Karpas-422 (cell line): ENCODE results near the gene RGL1. TPM values are rescaled to one million over a fixed set of nuclear protein-coding genes. Genes with fewer than 3 reads are reported as not detected.

Source experiments
- DNase-seq: peaks from one replicate; pipeline ENCODE4 v3.0.0-alpha.2; 2015
- H2AFZ ChIP-seq: fragments of 200-600 bp; sonication (generic); 2 replicates; pipeline ENCODE4 v1.6.1; 2014; ENCODE audit warnings: antibody characterized with exemption, low read length, mixed read lengths
- H3K27ac ChIP-seq: fragments of 200-600 bp; sonication (generic); 2 replicates; pipeline ENCODE4 v1.5.1; 2014; ENCODE audit warnings: mild to moderate bottlenecking, low read length, moderate library complexity
- H3K27me3 ChIP-seq: fragments of 200-600 bp; sonication (generic); 2 replicates; pipeline ENCODE4 v1.6.1; 2014; ENCODE audit warnings: low read length, mixed read lengths
- H3K36me3 ChIP-seq: fragments of 200-600 bp; sonication (generic); 2 replicates; pipeline ENCODE4 v1.6.1; 2014; ENCODE audit warnings: low read length, mixed read lengths; ENCODE audit not compliant: insufficient read depth
- H3K4me1 ChIP-seq: fragments of 200-600 bp; sonication (generic); 2 replicates; pipeline ENCODE4 v1.6.1; 2014; ENCODE audit warnings: mild to moderate bottlenecking, low read length, mixed read lengths
- H3K4me2 ChIP-seq: fragments of 200-600 bp; sonication (generic); 2 replicates; pipeline ENCODE4 v1.6.1; 2014; ENCODE audit warnings: low read length, low read depth, mild to moderate bottlenecking; ENCODE audit not compliant: poor library complexity, severe bottlenecking
- H3K4me3 ChIP-seq: fragments of 200-600 bp; sonication (generic); 2 replicates; pipeline ENCODE4 v1.5.1; 2014; ENCODE audit warnings: mild to moderate bottlenecking, antibody characterized with exemption, low read length, mixed read lengths
- H3K79me2 ChIP-seq: fragments of 200-600 bp; sonication (generic); 2 replicates; pipeline ENCODE4 v1.6.1; 2014; ENCODE audit warnings: mild to moderate bottlenecking, low read length, mixed read lengths
- H3K9ac ChIP-seq: fragments of 200-600 bp; sonication (generic); 2 replicates; pipeline ENCODE4 v1.6.0; 2014; ENCODE audit warnings: low read length
- H3K9me2 ChIP-seq: fragments of 200-600 bp; sonication (generic), shearing (Covaris generic); replicated peaks from 2 replicates; pipeline ENCODE4 v1.6.0; 2014; ENCODE audit warnings: mild to moderate bottlenecking, low read length, moderate library complexity; ENCODE audit not compliant: insufficient read depth
- H3K9me3 ChIP-seq: fragments of 300-700, 200-600 bp; sonication (generic); 2 replicates; pipeline ENCODE4 v1.6.1; 2014; ENCODE audit warnings: low read length, mixed read lengths
- H4K20me1 ChIP-seq: fragments of 200-600 bp; sonication (generic); 2 replicates; pipeline ENCODE4 v1.6.1; 2014; ENCODE audit warnings: mild to moderate bottlenecking, antibody characterized with exemption, low read length, low read depth; ENCODE audit not compliant: insufficient read depth
- total RNA-seq: library from RNA; depleted of rRNA; stranded (reverse); fragments of >200 nt; shearing (Covaris generic); gene quantifications from 2 replicates; pipeline ENCODE4 v1.2.3, GENCODE V29; 2014; ENCODE audit warnings: low replicate concordance

Gene RGL1
- total RNA-seq, 1 experiment from 2014 or later: 1.0 TPM

GRCh38 chr1:183869230-183869629 lies 64.3 kb downstream of the RGL1 start:
- no peaks in the 10 kb centered on the region for H3K36me3 ChIP-seq
- no peaks in the 10 kb centered on the region for H3K4me1 ChIP-seq
- H3K4me3 ChIP-seq: no peak overlapping the region
- no peak overlapping the region for H3K4me2 ChIP-seq
- H3K27me3 ChIP-seq: no peaks in the 10 kb centered on the region
- no peak for DNase-seq
- no peaks in the 10 kb centered on the region for H4K20me1 ChIP-seq
- H3K79me2 ChIP-seq: no peaks in the 10 kb centered on the region
- no peaks in the 10 kb centered on the region for H3K9me3 ChIP-seq
- H3K9ac ChIP-seq: no peak overlapping the region
- no peaks in the 10 kb centered on the region for H3K9me2 ChIP-seq
- no peak overlapping the region for H3K27ac ChIP-seq
- no peak overlapping the region for H2AFZ ChIP-seq

- no peak for DNase-seq
- Histone ChIP-seq H3K4me2 (no peak overlapping the region), H3K36me3 (no peaks in the 10 kb centered on the region)
These were observed 64.7 kb downstream of the RGL1 start for GRCh38 chr1:183869664-183870063.

GRCh38 chr1:183870351-183871077 lies 65.6 kb downstream of the RGL1 start:
- H3K4me3 ChIP-seq: no peak overlapping the region
- no peak overlapping the region for H2AFZ ChIP-seq
- DNase-seq: no peak
- H3K36me3 ChIP-seq: no peaks in the 10 kb centered on the region
- H3K79me2 ChIP-seq: no peaks in the 10 kb centered on the region
- H3K27me3 ChIP-seq: no peaks in the 10 kb centered on the region
- H3K4me1 ChIP-seq: no peaks in the 10 kb centered on the region
- H3K9me2 ChIP-seq: no peaks in the 10 kb centered on the region
- no peak overlapping the region for H3K9ac ChIP-seq
- H4K20me1 ChIP-seq: no peaks in the 10 kb centered on the region
- no peak overlapping the region for H3K27ac ChIP-seq
- no peaks in the 10 kb centered on the region for H3K9me3 ChIP-seq
- H3K4me2 ChIP-seq: no peak overlapping the region

More at GRCh38 chr1:183869664-183870063, 64.7 kb downstream of the RGL1 start:
- no peaks in the 10 kb centered on the region for H3K27me3 ChIP-seq
- no peak overlapping the region for H3K9ac ChIP-seq
- H3K9me2 ChIP-seq: no peaks in the 10 kb centered on the region
- no peaks in the 10 kb centered on the region for H3K79me2 ChIP-seq
- H3K27ac ChIP-seq: no peak overlapping the region
- no peak overlapping the region for H3K4me3 ChIP-seq
- no peak overlapping the region for H2AFZ ChIP-seq
- no peaks in the 10 kb centered on the region for H3K4me1 ChIP-seq
- H4K20me1 ChIP-seq: no peaks in the 10 kb centered on the region
- no peaks in the 10 kb centered on the region for H3K9me3 ChIP-seq

GRCh38 chr1:183871142-183871541 lies 66.2 kb downstream of the RGL1 start:
- H3K27me3 ChIP-seq: no peaks in the 10 kb centered on the region
- no peaks in the 10 kb centered on the region for H3K9me2 ChIP-seq
- no peak overlapping the region for H3K9ac ChIP-seq
- H3K4me2 ChIP-seq: no peak overlapping the region
- no peak overlapping the region for H3K27ac ChIP-seq
- H3K9me3 ChIP-seq: no peaks in the 10 kb centered on the region
- no peaks in the 10 kb centered on the region for H3K79me2 ChIP-seq
- H4K20me1 ChIP-seq: no peaks in the 10 kb centered on the region
- no peaks in the 10 kb centered on the region for H3K4me1 ChIP-seq
- no peak overlapping the region for H2AFZ ChIP-seq
- DNase-seq: no peak
- no peaks in the 10 kb centered on the region for H3K36me3 ChIP-seq
- H3K4me3 ChIP-seq: no peak overlapping the region

GRCh38 chr1:183871601-183872000 lies 66.7 kb downstream of the RGL1 start:
- no peak overlapping the region for H2AFZ ChIP-seq
- H3K27ac ChIP-seq: no peak overlapping the region
- no peaks in the 10 kb centered on the region for H3K9me3 ChIP-seq
- no peak for DNase-seq
- H3K4me1 ChIP-seq: no peaks in the 10 kb centered on the region
- no peaks in the 10 kb centered on the region for H3K27me3 ChIP-seq
- no peaks in the 10 kb centered on the region for H3K36me3 ChIP-seq
- no peaks in the 10 kb centered on the region for H3K79me2 ChIP-seq
- no peak overlapping the region for H3K4me3 ChIP-seq
- H3K9me2 ChIP-seq: no peaks in the 10 kb centered on the region
- H3K9ac ChIP-seq: no peak overlapping the region
- H3K4me2 ChIP-seq: no peak overlapping the region
- no peaks in the 10 kb centered on the region for H4K20me1 ChIP-seq

GRCh38 chr1:183872403-183872802 lies 67.5 kb downstream of the RGL1 start:
- H3K9ac ChIP-seq: no peak overlapping the region
- no peak overlapping the region for H3K4me2 ChIP-seq
- H3K79me2 ChIP-seq: no peaks in the 10 kb centered on the region
- no peak for DNase-seq
- no peak overlapping the region for H2AFZ ChIP-seq
- H3K36me3 ChIP-seq: no peaks in the 10 kb centered on the region
- H3K9me2 ChIP-seq: no peaks in the 10 kb centered on the region
- no peaks in the 10 kb centered on the region for H3K9me3 ChIP-seq
- H3K27me3 ChIP-seq: no peaks in the 10 kb centered on the region
- no peaks in the 10 kb centered on the region for H4K20me1 ChIP-seq
- H3K27ac ChIP-seq: no peak overlapping the region
- H3K4me3 ChIP-seq: no peak overlapping the region
- no peaks in the 10 kb centered on the region for H3K4me1 ChIP-seq

- no peak for DNase-seq
- no peak overlapping the region for H2AFZ ChIP-seq
- H3K4me3 ChIP-seq: no peak overlapping the region
- H3K4me2 ChIP-seq: no peak overlapping the region
- H4K20me1 ChIP-seq: no peaks in the 10 kb centered on the region
- H3K9me3 ChIP-seq: no peaks in the 10 kb centered on the region
- H3K36me3 ChIP-seq: no peaks in the 10 kb centered on the region
- no peaks in the 10 kb centered on the region for H3K79me2 ChIP-seq
- no peak overlapping the region for H3K27ac ChIP-seq
- H3K4me1 ChIP-seq: no peaks in the 10 kb centered on the region
- H3K9me2 ChIP-seq: no peaks in the 10 kb centered on the region
- H3K9ac ChIP-seq: no peak overlapping the region
- no peaks in the 10 kb centered on the region for H3K27me3 ChIP-seq
These were observed 68.7 kb downstream of the RGL1 start for GRCh38 chr1:183873642-183874041.

GRCh38 chr1:183876309-183876708 lies 71.4 kb downstream of the RGL1 start:
- no peak overlapping the region for H2AFZ ChIP-seq

More at GRCh38 chr1:183876309-183876708, 71.4 kb downstream of the RGL1 start:
- no peak overlapping the region for H3K4me3 ChIP-seq
- no peaks in the 10 kb centered on the region for H4K20me1 ChIP-seq
- no peak overlapping the region for H3K9ac ChIP-seq
- H3K4me1 ChIP-seq: no peaks in the 10 kb centered on the region
- H3K79me2 ChIP-seq: no peaks in the 10 kb centered on the region
- no peaks in the 10 kb centered on the region for H3K9me3 ChIP-seq
- no peak for DNase-seq
- no peak overlapping the region for H3K27ac ChIP-seq
- H3K4me2 ChIP-seq: no peak overlapping the region
- no peaks in the 10 kb centered on the region for H3K36me3 ChIP-seq
- H3K9me2 ChIP-seq: no peaks in the 10 kb centered on the region
- no peaks in the 10 kb centered on the region for H3K27me3 ChIP-seq
